Vagina (tissue), 2 donors: Measurements from ENCODE around the gene REV1.

Experiments
- CTCF ChIP-seq, 3 experiments: fragments of 450-650 bp in 2 of 3; fragments of 200-600 bp in 1 of 3; sonication (generic) in 1 of 3; IDR thresholded peaks; one replicate each; pipeline ENCODE4 v1.5.1; 2017 to 2019; ENCODE audit warnings: antibody characterized with exemption in 3 of 3, mild to moderate bottlenecking in 2 of 3, moderate library complexity in 2 of 3
- POLR2A ChIP-seq, 2 donors: fragments of 450-650 bp; IDR thresholded peaks; one replicate each; pipeline ENCODE4 v1.6.1; 2017; ENCODE audit warnings: antibody characterized with exemption in 2 of 2, mild to moderate bottlenecking in 2 of 2, moderate library complexity in 2 of 2
- POLR2AphosphoS5 ChIP-seq, 2 donors: sonication (generic); formaldehyde crosslinking; IDR thresholded peaks; one replicate each; pipeline ENCODE4 v1.9.0; 2017; ENCODE audit warnings: antibody characterized with exemption in 2 of 2, mild to moderate bottlenecking in 2 of 2, low read depth in 1 of 2; ENCODE audit not compliant: insufficient read depth in 1 of 2

GRCh38 chr2:99485824-99486223, 4.0 kb downstream of the REV1 start:
- no peak for TF ChIP-seq CTCF (IDR thresholded peaks at IDR 0.05)
- TF ChIP-seq POLR2A (IDR thresholded peaks at IDR 0.05) = no peak
- no peak for TF ChIP-seq POLR2AphosphoS5 (IDR thresholded peaks at IDR 0.05; ENCODE audit: insufficient read depth in 1 of 2, low read depth in 1 of 2)
